GM18507 (cell line): Measurements from ENCODE around the gene AP3B2.
"Not testable (repeated sequence)": the region's sequence is repeated elsewhere in the genome, so short reads cannot be mapped to it uniquely, and the experiment has no call there.

Experiments used
- DNase-seq: peaks from one replicate; pipeline ENCODE4 v3.0.0; 2011; ENCODE audit warnings: low read depth; ENCODE audit not compliant: insufficient read length; ENCODE audit errors: extremely low spot score
- FAIRE-seq: peaks from 2 replicates; lab custom pipeline; 2011; peaks lifted over from hg19 to GRCh38; lab: Jason Lieb, UNC

AP3B2 gene

GRCh38 chr15:82709421-82710207, at the start of gene AP3B2:
TSS of gene AP3B2 (minus strand) at chr15:82709875. CDS start at chr15:82709706, 169 bp downstream.
- peak; percentile 77 for DNase-seq
- peak; percentile 5 for FAIRE-seq

GRCh38 chr15:82751308-82751707, 41.6 kb upstream of the AP3B2 start:
- no peak for DNase-seq
- no peak for FAIRE-seq

GRCh38 chr15:82750831-82751180, 41.1 kb upstream of the AP3B2 start:
- DNase-seq (no peak), FAIRE-seq (peak; percentile 9)

- DNase-seq (peak; percentile 84), FAIRE-seq (peak; percentile 97)
Measured at GRCh38 chr15:82749951-82750830, 40.5 kb upstream of the AP3B2 start.

- no peak for DNase-seq
- no peak for FAIRE-seq
Measured at GRCh38 chr15:82748315-82748714, 38.6 kb upstream of the AP3B2 start.

- DNase-seq (no peak), FAIRE-seq (no peak)
Measured at GRCh38 chr15:82743810-82744209, 34.1 kb upstream of the AP3B2 start.

GRCh38 chr15:82742134-82742533, 32.5 kb upstream of the AP3B2 start:
- DNase-seq: no peak
- FAIRE-seq: no peak

GRCh38 chr15:82739086-82739485, 29.4 kb upstream of the AP3B2 start:
- DNase-seq: no peak
- FAIRE-seq: no peak

- DNase-seq: no peak
- no peak for FAIRE-seq
Measured at GRCh38 chr15:82737975-82738374, 28.3 kb upstream of the AP3B2 start.

- no peak for DNase-seq
- FAIRE-seq: no peak
Measured at GRCh38 chr15:82731527-82731926, 21.9 kb upstream of the AP3B2 start.

GRCh38 chr15:82730022-82730530, 20.4 kb upstream of the AP3B2 start:
- FAIRE-seq (no peak), DNase-seq (no peak)

GRCh38 chr15:82726816-82727215, 17.1 kb upstream of the AP3B2 start:
- FAIRE-seq: no peak
- no peak for DNase-seq

GRCh38 chr15:82715003-82715402, 5.3 kb upstream of the AP3B2 start:
- DNase-seq (no peak), FAIRE-seq (no peak)

- no peak for DNase-seq
- no peak for FAIRE-seq
Measured at GRCh38 chr15:82714016-82714415, 4.3 kb upstream of the AP3B2 start.

- DNase-seq: no peak
- FAIRE-seq: no peak
Measured at GRCh38 chr15:82712036-82712435, 2.4 kb upstream of the AP3B2 start.

- no peak for FAIRE-seq
- DNase-seq: no peak
Measured at GRCh38 chr15:82710926-82711490, 1.3 kb upstream of the AP3B2 start.

GRCh38 chr15:82710208-82710555, 507 bp upstream of the AP3B2 start:
- DNase-seq (no peak), FAIRE-seq (no peak)

GRCh38 chr15:82709081-82709420, 624 bp downstream of the AP3B2 start:
- DNase-seq: no peak
- no peak for FAIRE-seq

- FAIRE-seq, DNase-seq: not testable (repeated sequence)
Measured at GRCh38 chr15:82705856-82706255, 3.8 kb downstream of the AP3B2 start.

- DNase-seq: no peak
- FAIRE-seq: no peak
Measured at GRCh38 chr15:82699726-82700125, 9.9 kb downstream of the AP3B2 start.
